Measurements from ENCODE around the gene VPS33B. TPM values are rescaled to one million over a fixed set of nuclear protein-coding genes. Genes with fewer than 3 reads are reported as not detected.

VPS33B gene
- total and polyA plus RNA-seq, 10 donors = 12.1 to 27.6 (median 17.9) TPM

DNA sequence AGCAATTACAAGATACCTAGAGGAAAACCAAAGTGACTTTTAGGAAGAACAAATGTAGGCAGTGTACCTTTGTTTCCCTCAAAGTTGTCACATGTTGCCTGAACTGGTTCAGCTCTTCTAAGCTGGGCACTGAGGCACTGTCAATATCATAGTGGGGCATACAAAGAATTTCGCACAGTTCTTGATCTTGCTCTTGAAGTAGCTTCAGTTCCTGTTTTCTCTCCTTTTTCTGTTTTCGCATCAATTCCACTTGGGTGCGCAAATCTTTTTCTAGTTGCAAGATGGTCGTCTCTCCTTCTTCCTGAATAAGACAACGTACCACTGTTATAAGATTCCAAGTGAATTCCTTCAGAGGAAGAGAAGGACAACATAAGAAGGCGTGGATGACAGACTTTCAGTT is 40.7 kb downstream of the VPS33B start:
- intact Hi-C loops (cut with DNase I; ENCODE audit: low total_unique reads) = no loop called here
- peak overlapping the region in 3 of 8 donors; percentile 13 to 51 (median 22) for H3K27ac ChIP-seq
- TF ChIP-seq, protein P1, sequence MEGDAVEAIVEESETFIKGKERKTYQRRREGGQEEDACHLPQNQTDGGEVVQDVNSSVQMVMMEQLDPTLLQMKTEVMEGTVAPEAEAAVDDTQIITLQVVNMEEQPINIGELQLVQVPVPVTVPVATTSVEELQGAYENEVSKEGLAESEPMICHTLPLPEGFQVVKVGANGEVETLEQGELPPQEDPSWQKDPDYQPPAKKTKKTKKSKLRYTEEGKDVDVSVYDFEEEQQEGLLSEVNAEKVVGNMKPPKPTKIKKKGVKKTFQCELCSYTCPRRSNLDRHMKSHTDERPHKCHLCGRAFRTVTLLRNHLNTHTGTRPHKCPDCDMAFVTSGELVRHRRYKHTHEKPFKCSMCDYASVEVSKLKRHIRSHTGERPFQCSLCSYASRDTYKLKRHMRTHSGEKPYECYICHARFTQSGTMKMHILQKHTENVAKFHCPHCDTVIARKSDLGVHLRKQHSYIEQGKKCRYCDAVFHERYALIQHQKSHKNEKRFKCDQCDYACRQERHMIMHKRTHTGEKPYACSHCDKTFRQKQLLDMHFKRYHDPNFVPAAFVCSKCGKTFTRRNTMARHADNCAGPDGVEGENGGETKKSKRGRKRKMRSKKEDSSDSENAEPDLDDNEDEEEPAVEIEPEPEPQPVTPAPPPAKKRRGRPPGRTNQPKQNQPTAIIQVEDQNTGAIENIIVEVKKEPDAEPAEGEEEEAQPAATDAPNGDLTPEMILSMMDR (IDR thresholded peaks at IDR 0.05 in 8 of 11, conservative IDR thresholded peaks at IDR 0.05 in 3 of 11) = no peak
- no peak for TF ChIP-seq POLR2A (IDR thresholded peaks at IDR 0.05)
- no peak for TF ChIP-seq POLR2AphosphoS5 (IDR thresholded peaks at IDR 0.05)
- no peaks in the 10 kb centered on the region for H3K27me3 ChIP-seq (replicated peaks in 1 of 7)
- no peak overlapping the region for H3K4me3 ChIP-seq
- no peaks in the 10 kb centered on the region for H3K9me3 ChIP-seq
- peaks cover 0 to 19% (median 1%) of the 10 kb centered on the region in 6 donors for H3K4me1 ChIP-seq
- WGBS, 5 donors = 70 to 84% (median 75%) methylated on average over 6 of the region's 6 CpGs
- DNase-seq = no peak
- H3K36me3 ChIP-seq = peaks cover 0 to 74% (median 0%) of the 10 kb centered on the region in 6 donors

DNA sequence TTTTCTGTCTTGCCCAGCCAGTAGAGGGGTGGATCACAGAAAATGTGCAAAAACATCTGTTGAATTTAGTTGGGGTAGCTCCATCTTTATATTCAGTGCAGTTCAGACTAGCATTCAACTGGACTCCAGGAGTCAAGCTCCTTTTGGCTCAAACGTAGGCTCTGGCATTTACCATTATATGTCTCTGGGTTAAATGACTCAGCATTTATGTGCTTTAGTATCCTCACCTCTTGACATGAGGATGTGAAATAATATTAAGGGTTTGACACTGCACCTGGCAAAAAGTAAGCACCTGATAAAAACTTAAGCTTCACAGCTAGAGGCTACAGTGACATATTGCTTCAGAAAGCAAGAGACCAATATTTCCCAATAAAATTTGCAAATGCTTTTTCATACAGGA is 42.8 kb downstream of the VPS33B start:
- 42 to 83% (median 80%) methylated on average over 1 of the region's 1 CpG for whole genome bisulfite sequencing, 5 donors
- Histone ChIP-seq H3K4me3 (no peak overlapping the region), H3K9me3 (no peaks in the 10 kb centered on the region), H3K27ac (no peak overlapping the region), H3K27me3 (replicated peaks in 1 of 7) (no peaks in the 10 kb centered on the region), H3K4me1 (peaks cover 0 to 18% (median 1%) of the 10 kb centered on the region in 6 donors), H3K36me3 (peaks cover 0 to 95% (median 0%) of the 10 kb centered on the region in 6 donors)
- intact Hi-C loops (cut with DNase I; ENCODE audit: low total_unique reads) = no loop called here
- TF ChIP-seq, protein P1 (IDR thresholded peaks at IDR 0.05 in 8 of 11, conservative IDR thresholded peaks at IDR 0.05 in 3 of 11) = no peak
- TF ChIP-seq POLR2A (IDR thresholded peaks at IDR 0.05) = no peak
- TF ChIP-seq POLR2AphosphoS5 (IDR thresholded peaks at IDR 0.05) = no peak
- no peak for DNase-seq

DNA sequence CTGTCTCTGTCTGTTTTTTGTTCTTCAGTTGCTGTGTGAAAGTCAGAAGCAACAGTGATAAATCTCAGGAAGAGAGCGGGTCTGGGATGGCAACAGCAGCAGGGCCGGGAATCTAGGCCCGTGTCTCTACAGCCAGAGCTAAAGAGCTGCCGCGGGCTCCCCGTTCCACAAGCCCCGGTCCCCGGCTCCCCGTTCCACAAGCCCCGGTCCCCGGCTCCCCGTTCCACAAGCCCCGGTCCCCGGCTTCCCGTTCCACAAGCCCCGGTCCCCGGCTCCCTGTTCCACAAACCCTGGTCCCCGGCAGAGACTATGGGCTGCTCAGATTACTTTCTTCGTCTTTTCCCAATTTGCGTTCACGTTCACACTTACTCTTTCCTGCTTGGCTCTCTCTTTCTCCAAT is 48.2 kb downstream of the VPS33B start:
- no peak for DNase-seq
- no peak overlapping the region for H3K4me3 ChIP-seq
- H3K27ac ChIP-seq = no peak overlapping the region
- no peaks in the 10 kb centered on the region for H3K9me3 ChIP-seq
- peaks cover 0 to 100% (median 11%) of the 10 kb centered on the region in 6 donors for H3K36me3 ChIP-seq
- no peaks in the 10 kb centered on the region for H3K4me1 ChIP-seq
- H3K27me3 ChIP-seq (replicated peaks in 1 of 7) = no peaks in the 10 kb centered on the region
- WGBS, 5 donors = 93 to 97% (median 95%) methylated on average over 14 to 21 of the region's 21 CpGs
- intact Hi-C loops (cut with DNase I; ENCODE audit: low total_unique reads) = no loop called here
- TF ChIP-seq, protein P1 (IDR thresholded peaks at IDR 0.05 in 8 of 11, conservative IDR thresholded peaks at IDR 0.05 in 3 of 11) = no peak
- no peak for TF ChIP-seq POLR2AphosphoS5 (IDR thresholded peaks at IDR 0.05)
- TF ChIP-seq POLR2A (IDR thresholded peaks at IDR 0.05) = no peak

DNA sequence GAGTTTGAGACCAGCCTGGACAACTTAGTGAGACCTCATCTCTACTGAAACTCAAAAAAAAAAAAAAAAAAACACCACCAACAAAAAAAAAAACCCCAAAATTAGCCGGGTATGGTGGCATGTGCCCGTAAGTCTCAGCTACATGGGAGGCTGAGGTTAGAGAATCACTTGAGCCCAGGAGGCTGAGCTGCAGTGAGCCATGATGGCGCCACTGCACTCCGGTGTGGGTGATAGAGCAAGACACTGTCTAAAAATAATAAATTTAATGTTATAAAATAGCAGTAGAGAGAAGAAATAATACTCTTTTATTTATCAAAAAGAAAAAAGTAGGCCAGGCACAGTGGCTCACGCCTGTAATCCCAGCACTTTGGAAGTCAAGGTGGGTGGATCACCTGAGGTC is 50.3 kb downstream of the VPS33B start:
- DNase-seq = no peak
- Histone ChIP-seq H3K27ac (no peak overlapping the region), H3K4me3 (no peak overlapping the region), H3K9me3 (no peaks in the 10 kb centered on the region), H3K27me3 (replicated peaks in 1 of 7) (no peaks in the 10 kb centered on the region), H3K4me1 (no peaks in the 10 kb centered on the region), H3K36me3 (peaks cover 0 to 100% (median 11%) of the 10 kb centered on the region in 6 donors)
- 87 to 98% (median 94%) methylated on average over 5 of the region's 5 CpGs for WGBS, 5 donors
- TF ChIP-seq, protein P1 (IDR thresholded peaks at IDR 0.05 in 8 of 11, conservative IDR thresholded peaks at IDR 0.05 in 3 of 11) = no peak
- TF ChIP-seq POLR2A (IDR thresholded peaks at IDR 0.05) (no peak), POLR2AphosphoS5 (IDR thresholded peaks at IDR 0.05) (no peak)
- intact Hi-C loops (cut with DNase I; ENCODE audit: low total_unique reads) = no loop called here

All from spleen (tissue), 11 donors.